GM12878 (cell line): ENCODE results near the gene WNT5B. TPM values are rescaled to one million over a fixed set of nuclear protein-coding genes. Genes with fewer than 3 reads are reported as not detected.
A peak's percentile ranks its signal among the peaks of the same experiment; 100 is the strongest.

Source experiments
- ATF2 ChIP-seq: IDR thresholded peaks from 2 replicates; pipeline ENCODE4 v1.6.1; 2012; ENCODE audit warnings: low read length, inconsistent platforms
- BHLHE40 ChIP-seq, 2 experiments: fragments of 450-650 bp in 1 of 2; IDR thresholded peaks; 2 replicates each; pipeline ENCODE4 v1.6.1; 2011 to 2017; ENCODE audit warnings: low read depth in 2 of 2, borderline replicate concordance in 1 of 2, improper control_type of control experiment in 1 of 2, low read length in 1 of 2, mild to moderate bottlenecking in 1 of 2
- BMI1 ChIP-seq: fragments of 450-650 bp; IDR thresholded peaks from 2 replicates; pipeline ENCODE4 v1.6.1; 2016; ENCODE audit warnings: mild to moderate bottlenecking, moderate library complexity, borderline replicate concordance
- CEBPB ChIP-seq, 2 experiments: fragments of 150-350 bp in 1 of 2; IDR thresholded peaks; 2 replicates each; pipeline ENCODE4 v1.6.1; 2012 to 2014; ENCODE audit warnings: low read depth in 2 of 2, low read length in 2 of 2, borderline replicate concordance in 1 of 2, inconsistent platforms in 1 of 2
- CHD4 ChIP-seq: fragments of 200-600 bp; sonication (generic); IDR thresholded peaks from 2 replicates; pipeline ENCODE4 v1.6.1; 2016; ENCODE audit warnings: mild to moderate bottlenecking
- EZH2 ChIP-seq: IDR thresholded peaks from 2 replicates; pipeline ENCODE4 v1.6.1; 2012; ENCODE audit warnings: low read depth, mild to moderate bottlenecking, control low read depth, inconsistent platforms, low read length, borderline replicate concordance; ENCODE audit not compliant: control insufficient read depth
- MAX ChIP-seq: IDR thresholded peaks from 2 replicates; pipeline ENCODE4 v1.6.1; 2012; ENCODE audit warnings: low read depth, low read length, improper control_type of control experiment
- MEF2A ChIP-seq: IDR thresholded peaks from 2 replicates; pipeline ENCODE4 v1.6.1; 2011; ENCODE audit warnings: low read depth, mild to moderate bottlenecking, low read length, moderate library complexity; ENCODE audit not compliant: insufficient read depth
- MTA2 ChIP-seq: fragments of 450-650 bp; IDR thresholded peaks from 2 replicates; pipeline ENCODE4 v1.6.1; 2016; ENCODE audit warnings: low read depth, mild to moderate bottlenecking, moderate library complexity
- MTA3 ChIP-seq: IDR thresholded peaks from 2 replicates; pipeline ENCODE4 v1.6.1; 2012; ENCODE audit warnings: low read length, inconsistent platforms, borderline replicate concordance
- MYC ChIP-seq: IDR thresholded peaks from 2 replicates; pipeline ENCODE4 v1.6.1; 2011; ENCODE audit warnings: mild to moderate bottlenecking, low read length, moderate library complexity, inconsistent platforms; ENCODE audit not compliant: insufficient read depth, insufficient replicate concordance, insufficient read length, severe bottlenecking
- NR2F1 ChIP-seq: fragments of 450-650 bp; conservative IDR thresholded peaks from 2 replicates; pipeline ENCODE4 v1.6.1; 2017; ENCODE audit warnings: mild to moderate bottlenecking
- PBX3 ChIP-seq: IDR thresholded peaks from 2 replicates; pipeline ENCODE4 v1.6.1; 2011; ENCODE audit warnings: mild to moderate bottlenecking, low read depth, low read length, moderate library complexity; ENCODE audit not compliant: insufficient replicate concordance
- RAD51 ChIP-seq: fragments of 450-650 bp; IDR thresholded peaks from 2 replicates; pipeline ENCODE4 v1.6.1; 2016; ENCODE audit warnings: moderate library complexity, mild to moderate bottlenecking, inconsistent platforms
- SKIL ChIP-seq: fragments of 450-650 bp; IDR thresholded peaks from 2 replicates; pipeline ENCODE4 v1.6.1; 2017; ENCODE audit warnings: mild to moderate bottlenecking, low read depth, inconsistent platforms; ENCODE audit not compliant: poor library complexity, severe bottlenecking
- TCF7 ChIP-seq: IDR thresholded peaks from 2 replicates; pipeline ENCODE4 v1.6.1; 2014; ENCODE audit warnings: antibody characterized with exemption, borderline replicate concordance
- USF1 ChIP-seq: IDR thresholded peaks from 2 replicates; pipeline ENCODE4 v1.6.1; 2011; ENCODE audit warnings: borderline replicate concordance, low read depth, mild to moderate bottlenecking, moderate library complexity, mixed read lengths, low read length; ENCODE audit not compliant: insufficient read depth; ENCODE audit errors: extremely low read length
- ZBTB11 ChIP-seq: fragments of 450-650 bp; formaldehyde crosslinking; IDR thresholded peaks from 2 replicates; pipeline ENCODE4 v1.5.0; 2022; ENCODE audit warnings: mild to moderate bottlenecking, missing genetic modification characterization
- ZZZ3 ChIP-seq: IDR thresholded peaks from 2 replicates; pipeline ENCODE4 v1.6.1; 2011; ENCODE audit warnings: low read depth; ENCODE audit not compliant: control insufficient read depth, insufficient read length
- polyA plus RNA-seq, 11 experiments: library from polyadenylated mRNA; depleted of rRNA in 4 of 11; unstranded in 6 of 11; stranded (reverse) in 5 of 11; fragments of >200 nt; fragmentation: Nextera tagmentation in 4 of 11; fragmentation: Illumina TruSeq in 1 of 11; extraction: Ambion mirVana in 4 of 11; extraction: Trizol in 1 of 11; gene quantifications; 1 replicate in 1 of 11; 2 replicates in 10 of 11; pipeline versions ENCODE4 v1.2.1 to v1.2.3, GENCODE V29; 2011 to 2016; ENCODE audit warnings: inconsistent platforms in 2 of 11, missing spikeins in 2 of 11, low read depth in 1 of 11
- total RNA-seq, 4 experiments: library from RNA; depleted of rRNA in 3 of 4; stranded (reverse); fragments of >200 nt in 3 of 4; fragmentation: Illumina TruSeq in 1 of 4; extraction: Trizol in 1 of 4; gene quantifications; 2 replicates each; pipeline versions ENCODE4 v1.2.1 to v1.2.3, GENCODE V29; 2013 to 2021

Gene WNT5B
- total and polyA plus RNA-seq, 10 of the 15 experiments (the other 5 are each of a cell fraction or from before 2014, with no cell fraction given) = 0.45 to 18.3 (median 5.4) TPM

GRCh38 chr12:1606021-1606622 is 22.9 kb upstream of the WNT5B start (continued):
- TF ChIP-seq PBX3 (no peak), MAX (peak; percentile 33; the same call in 1 of the 2 replicates), ZZZ3 (no peak), ZBTB11 (no peak), EZH2 (no peak), MTA2 (peak; percentile 58), RAD51 (peak; percentile 83), CHD4 (no peak), BMI1 (no peak), TCF7 (no peak), NR2F1 (peak; percentile 89), CEBPB (IDR thresholded peaks at IDR 0.05; ENCODE audit: borderline replicate concordance in 1 of 2, low read depth in 2 of 2, low read length in 2 of 2) (no peak), USF1 (peak; percentile 15), MYC (no peak), BHLHE40 (IDR thresholded peaks at IDR 0.05; ENCODE audit: borderline replicate concordance in 1 of 2, low read depth in 2 of 2, low read length in 1 of 2) (peak; percentile 11 to 30; a peak in 1 of 4 replicates), SKIL (peak; percentile 79), ATF2 (0 out of 2 replicates have a peak, but pooled peaks have one; percentile 50), MEF2A (0 out of 2 replicates have a peak, but pooled peaks have one; percentile 36), MTA3 (0 out of 2 replicates have a peak, but pooled peaks have one; percentile 17)
